DND-41 (cell line): ENCODE data around the gene MAGOHB.

Experiments used
- CTCF ChIP-seq: IDR thresholded peaks from 2 replicates; pipeline ENCODE4 v1.5.1; 2012; ENCODE audit warnings: borderline replicate concordance, low read length, moderate library complexity, mild to moderate bottlenecking; ENCODE audit not compliant: poor library complexity, severe bottlenecking; ENCODE audit errors: extremely low read depth
- EZH2 ChIP-seq: IDR thresholded peaks from 3 replicates; pipeline ENCODE4 v1.6.1; 2012; ENCODE audit warnings: borderline replicate concordance, low read depth, mild to moderate bottlenecking, moderate library complexity, low read length, inconsistent platforms; ENCODE audit not compliant: severe bottlenecking

DNA sequence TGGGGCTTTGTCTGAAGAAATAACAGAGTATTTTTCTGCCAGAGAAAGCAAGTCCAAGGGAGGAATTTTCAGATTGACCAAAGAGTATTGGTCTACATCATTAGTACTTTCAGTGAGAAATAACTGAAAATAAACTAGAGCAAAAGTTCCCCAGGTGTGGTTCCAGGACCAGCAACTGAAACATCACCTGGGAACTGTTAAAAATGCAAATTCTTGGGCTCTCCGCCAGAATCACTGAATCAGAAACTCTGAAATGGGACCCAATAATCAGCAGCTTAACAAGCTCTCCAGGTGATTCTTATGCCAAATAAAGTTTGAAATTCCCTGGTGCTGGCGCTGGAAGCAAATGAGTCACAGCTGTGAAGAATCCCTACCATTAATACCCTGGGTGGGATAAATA lies 55.6 kb downstream of the MAGOHB start:
- TF ChIP-seq CTCF (no peak), EZH2 (no peak)
